NCI-H510A treated with DMSO at 0.1 percent for 48 hours (cell line): Measurements from ENCODE around the gene BPIFA2.
"Not testable (repeated sequence)": the region's sequence is repeated elsewhere in the genome, so short reads cannot be mapped to it uniquely, and the experiment has no call there.

Experiments
- DNase-seq: peaks from one replicate; lab custom pipeline; 2025; lab: John Stamatoyannopoulos, UW

The BPIFA2 gene

GRCh38 chr20:33167859-33168258 is at the start of gene BPIFA2:
Gene BPIFA2, plus strand, starts transcription at chr20:33168159. Its CDS starts 987 bp downstream, at chr20:33169146.
- DNase-seq = no peak

- no peak for DNase-seq
These were observed 47.9 kb upstream of the BPIFA2 start for GRCh38 chr20:33119725-33120720.

- DNase-seq = no peak
These were observed 47.0 kb upstream of the BPIFA2 start for GRCh38 chr20:33120934-33121333.

GRCh38 chr20:33122297-33122696 is 45.7 kb upstream of the BPIFA2 start:
- not testable (repeated sequence) for DNase-seq

GRCh38 chr20:33124261-33124660 is 43.7 kb upstream of the BPIFA2 start:
- no peak for DNase-seq

- no peak for DNase-seq
These were observed 43.0 kb upstream of the BPIFA2 start for GRCh38 chr20:33124994-33125393.

GRCh38 chr20:33125983-33126382 is 42.0 kb upstream of the BPIFA2 start:
- no peak for DNase-seq

GRCh38 chr20:33127422-33128097 is 40.4 kb upstream of the BPIFA2 start:
- no peak for DNase-seq

- no peak for DNase-seq
These were observed 37.3 kb upstream of the BPIFA2 start for GRCh38 chr20:33130568-33131061.

- no peak for DNase-seq
These were observed 35.9 kb upstream of the BPIFA2 start for GRCh38 chr20:33131949-33132473.

GRCh38 chr20:33132513-33133372 is 35.2 kb upstream of the BPIFA2 start:
- DNase-seq = no peak

GRCh38 chr20:33133373-33133941 is 34.5 kb upstream of the BPIFA2 start:
- DNase-seq = no peak

GRCh38 chr20:33137195-33137594 is 30.8 kb upstream of the BPIFA2 start:
- DNase-seq = no peak

- no peak for DNase-seq
These were observed 28.5 kb upstream of the BPIFA2 start for GRCh38 chr20:33139467-33139866.

GRCh38 chr20:33145521-33145920 is 22.4 kb upstream of the BPIFA2 start:
- no peak for DNase-seq

GRCh38 chr20:33147299-33147698 is 20.7 kb upstream of the BPIFA2 start:
- no peak for DNase-seq

GRCh38 chr20:33148040-33148439 is 19.9 kb upstream of the BPIFA2 start:
- no peak for DNase-seq

GRCh38 chr20:33154252-33154651 is 13.7 kb upstream of the BPIFA2 start:
- DNase-seq = no peak

GRCh38 chr20:33158637-33159385 is 9.1 kb upstream of the BPIFA2 start:
- DNase-seq = no peak

- no peak for DNase-seq
These were observed 8.2 kb upstream of the BPIFA2 start for GRCh38 chr20:33159713-33160112.

- DNase-seq = no peak
These were observed 7.3 kb upstream of the BPIFA2 start for GRCh38 chr20:33160681-33161080.
